Sigmoid colon (tissue), 4 donors: ENCODE results near the gene SSPN.

Source experiments
- CTCF ChIP-seq, 4 experiments: fragments of 450-650 bp in 3 of 4; fragments of 200-600 bp in 1 of 4; IDR thresholded peaks; one replicate each; pipeline ENCODE4 v1.5.1; 2016 to 2019; ENCODE audit warnings: antibody characterized with exemption in 4 of 4, mild to moderate bottlenecking in 3 of 4, moderate library complexity in 2 of 4
- EP300 ChIP-seq, 4 donors: sonication (generic); formaldehyde crosslinking; IDR thresholded peaks; one replicate each; pipeline ENCODE4 v1.6.1; 2017; ENCODE audit warnings: antibody characterized with exemption in 4 of 4
- POLR2A ChIP-seq, 2 donors: fragments of 450-650 bp; IDR thresholded peaks; one replicate each; pipeline ENCODE4 v1.6.1; 2016; ENCODE audit warnings: antibody characterized with exemption in 2 of 2, mild to moderate bottlenecking in 2 of 2, moderate library complexity in 2 of 2
- POLR2AphosphoS5 ChIP-seq, 4 donors: sonication (generic); formaldehyde crosslinking; IDR thresholded peaks; one replicate each; pipeline ENCODE4 v1.6.1; 2017; ENCODE audit warnings: antibody characterized with exemption in 4 of 4

- TF ChIP-seq POLR2A (IDR thresholded peaks at IDR 0.05) (no peak), CTCF (IDR thresholded peaks at IDR 0.05) (no peak), POLR2AphosphoS5 (IDR thresholded peaks at IDR 0.05) (no peak), EP300 (IDR thresholded peaks at IDR 0.05) (no peak)
Measured at GRCh38 chr12:26192142-26192541, 3.2 kb upstream of the SSPN start.
